ENCODE data around the gene TTLL1. TPM values are rescaled to one million over a fixed set of nuclear protein-coding genes. Genes with fewer than 3 reads are reported as not detected.

Gene TTLL1
- total RNA-seq, 1 experiment from 2014 or later = 4.3 TPM

GRCh38 chr22:43039800-43040199 lies 49.4 kb downstream of the TTLL1 start:
- H3K36me3 ChIP-seq (ENCODE audit: control insufficient read depth in 1 of 2, insufficient read depth in 2 of 2, low read length in 2 of 2) = no peaks in the 10 kb centered on the region
- H3K9ac ChIP-seq (ENCODE audit: low read length) = no peak overlapping the region
- CTCF ChIA-PET = interaction anchor here (1.0 kb wide), 1 partner anchor 20 kb away, joined by 3 read pairs; no protein-coding TSS in a partner anchor

More at GRCh38 chr22:43039800-43040199, 49.4 kb downstream of the TTLL1 start:
- Histone ChIP-seq H3K9me2 (ENCODE audit: insufficient read depth) (no peaks in the 10 kb centered on the region), H3K27ac (ENCODE audit: low read depth, low read length) (no peak overlapping the region), H3K9me3 (ENCODE audit: control insufficient read depth in 1 of 2, insufficient read depth in 1 of 2, low read depth in 1 of 2, low read length in 2 of 2) (no peaks in the 10 kb centered on the region), H3K4me2 (ENCODE audit: low read length) (no peak overlapping the region), H3K27me3 (ENCODE audit: insufficient read depth, low read length) (no peaks in the 10 kb centered on the region), H2AFZ (ENCODE audit: low read depth, low read length, poor library complexity, severe bottlenecking) (no peak overlapping the region), H3K4me3 (replicated peaks in 1 of 2; ENCODE audit: low read depth in 1 of 2, low read length in 2 of 2) (no peak overlapping the region), H3K4me1 (ENCODE audit: control insufficient read depth in 1 of 2, insufficient read depth in 2 of 2, low read length in 2 of 2) (peaks cover 2 to 7% of the 10 kb centered on the region in 2 experiments; a peak in 1 of 4 replicates), H4K20me1 (ENCODE audit: insufficient read depth) (no peaks in the 10 kb centered on the region), H3K79me2 (ENCODE audit: insufficient read depth, low read length) (no peaks in the 10 kb centered on the region)
- no peak for TF ChIP-seq CBX3 (IDR thresholded peaks at IDR 0.05; ENCODE audit: low read depth)
- TF ChIP-seq CTCF (IDR thresholded peaks at IDR 0.05 in 2 of 3, conservative IDR thresholded peaks at IDR 0.05 in 1 of 3; ENCODE audit: borderline replicate concordance in 1 of 3, insufficient read depth in 1 of 3, low read depth in 2 of 3, low read length in 2 of 3) = no peak
- no peak for TF ChIP-seq JUND (IDR thresholded peaks at IDR 0.05)
- TF ChIP-seq ATF3 (IDR thresholded peaks at IDR 0.05) = no peak
- TF ChIP-seq ZFX (IDR thresholded peaks at IDR 0.05) = no peak
- no peak for TF ChIP-seq SP1 (IDR thresholded peaks at IDR 0.05; ENCODE audit: low read depth)
- TF ChIP-seq MAX (IDR thresholded peaks at IDR 0.05) = no peak
- no peak for TF ChIP-seq ZBTB33 (IDR thresholded peaks at IDR 0.05; ENCODE audit: extremely low read depth, insufficient replicate concordance, low read length)
- TF ChIP-seq SRF (IDR thresholded peaks at IDR 0.05; ENCODE audit: low read depth) = no peak
- TF ChIP-seq POLR2A (IDR thresholded peaks at IDR 0.05; ENCODE audit: borderline replicate concordance, extremely low read depth, insufficient read depth, insufficient read length) = no peak
- no peak for TF ChIP-seq TCF7L2 (IDR thresholded peaks at IDR 0.05; ENCODE audit: borderline replicate concordance, extremely low read depth, insufficient read depth, insufficient read length)
- no peak for TF ChIP-seq EGR1 (IDR thresholded peaks at IDR 0.05; ENCODE audit: low read depth)
- no peak for TF ChIP-seq REST (IDR thresholded peaks at IDR 0.05; ENCODE audit: low read depth)
- TF ChIP-seq CEBPB (IDR thresholded peaks at IDR 0.05; ENCODE audit: low read depth) = no peak
- no peak for TF ChIP-seq POLR2AphosphoS5 (IDR thresholded peaks at IDR 0.05; ENCODE audit: low read depth, low read length)
- DNase-seq (ENCODE audit: low read depth, low spot score) = no peak
- ATAC-seq = no peak
- BruUV-seq (replicated peaks) = no TSS peak
- ChIA-PET RAD21 (ENCODE audit: low non-redundant PET in 1 of 2, low total read pairs in 2 of 2, uncharacterized antibody in 2 of 2, unreplicated experiment in 2 of 2) (no interaction called here), POLR2A (no interaction called here)
- intact Hi-C loops (cut with micrococcal nuclease) = no loop called here
